GM19468 (cell line): ENCODE measurements around the gene TGM1.
A peak's percentile ranks its signal among the peaks of the same experiment; 100 is the strongest.

Source experiments
- ATAC-seq: cut with Tn5 transposase; IDR thresholded peaks from one replicate; pipeline ENCODE4 v1.9.1; 2021; ENCODE audit warnings: mild to moderate bottlenecking, moderate library complexity, moderate number of reproducible peaks; ENCODE audit not compliant: unreplicated experiment; ENCODE audit errors: extremely low read depth

Gene TGM1

GRCh38 chr14:24262821-24263733 lies at the start of gene TGM1:
Gene TGM1, minus strand, starts transcription at chr14:24263177. Its CDS starts 825 bp downstream, at chr14:24262352.
- no peak for ATAC-seq

GRCh38 chr14:24311837-24312615 lies 49.0 kb upstream of the TGM1 start:
- no peak for ATAC-seq

- ATAC-seq: peak; percentile 44
Observed at GRCh38 chr14:24310646-24311604, 47.9 kb upstream of the TGM1 start, which contains the start of gene LTB4R. Gene LTB4R, plus strand, starts transcription at chr14:24311502. Its CDS starts 4,150 bp downstream, at chr14:24315652.

GRCh38 chr14:24310265-24310645 lies 47.3 kb upstream of the TGM1 start:
- ATAC-seq: no peak

GRCh38 chr14:24309538-24310264 lies 46.7 kb upstream of the TGM1 start, which contains the start of gene LTB4R2:
Gene LTB4R2, plus strand, starts transcription at chr14:24310140. Its CDS starts 525 bp downstream, at chr14:24310665.
- no peak for ATAC-seq

GRCh38 chr14:24308342-24309124 lies 45.6 kb upstream of the TGM1 start:
- ATAC-seq: no peak

- no peak for ATAC-seq
Observed at GRCh38 chr14:24307575-24308341, 44.8 kb upstream of the TGM1 start, which contains the start of gene CIDEB. Gene CIDEB, minus strand, starts transcription at chr14:24307977. Its CDS starts 119 bp downstream, at chr14:24307858.

GRCh38 chr14:24307156-24307574 lies 44.2 kb upstream of the TGM1 start:
- no peak for ATAC-seq

GRCh38 chr14:24304019-24304387 lies 41.0 kb upstream of the TGM1 start:
- ATAC-seq: no peak

GRCh38 chr14:24300326-24300980 lies 37.5 kb upstream of the TGM1 start:
- ATAC-seq: no peak

GRCh38 chr14:24299255-24300191 lies 36.5 kb upstream of the TGM1 start, which contains the start of the genes DHRS1 and NOP9:
Gene DHRS1, minus strand, starts transcription at chr14:24299780. Its CDS starts 674 bp downstream, at chr14:24299106.
Gene NOP9, plus strand, starts transcription at chr14:24299850. Its CDS starts 105 bp downstream, at chr14:24299955.
- peak; percentile 30 for ATAC-seq

- no peak for ATAC-seq
Observed at GRCh38 chr14:24298892-24299254, 35.9 kb upstream of the TGM1 start.

GRCh38 chr14:24297190-24297964 lies 34.4 kb upstream of the TGM1 start:
- no peak for ATAC-seq

GRCh38 chr14:24296341-24297157 lies 33.6 kb upstream of the TGM1 start:
- ATAC-seq: peak; percentile 36
